Nephron (organoid): Measurements from ENCODE around the gene ARL14.

Experiments
- H3K27ac Mint-ChIP-seq, 3 experiments: 2 replicates each; pipeline ENCODE4 v1.8.0; 2020; ENCODE audit warnings: mixed read lengths in 3 of 3, mild to moderate bottlenecking in 2 of 3, moderate library complexity in 1 of 3
- H3K27me3 Mint-ChIP-seq: 2 replicates; pipeline ENCODE4 v1.8.0; 2021; ENCODE audit warnings: low read depth, mild to moderate bottlenecking, moderate library complexity, mixed read lengths
- H3K36me3 Mint-ChIP-seq: 2 replicates; pipeline ENCODE4 v1.8.0; 2020; ENCODE audit warnings: low read depth, mixed read lengths
- H3K4me1 Mint-ChIP-seq: 2 replicates; pipeline ENCODE4 v1.8.0; 2020; ENCODE audit warnings: mixed read lengths
- H3K4me3 Mint-ChIP-seq, 3 experiments: 2 replicates each; pipeline ENCODE4 v1.8.0; 2020; ENCODE audit warnings: mild to moderate bottlenecking in 3 of 3, mixed read lengths in 3 of 3, moderate library complexity in 2 of 3
- H3K9me3 Mint-ChIP-seq: 2 replicates; pipeline ENCODE4 v1.8.0; 2020; ENCODE audit warnings: mixed read lengths
- CTCF ChIP-seq, 3 experiments: fragments of 200-600 bp; sonication (generic); IDR thresholded peaks; one replicate each; pipeline ENCODE4 v1.5.0; 2021; ENCODE audit warnings: antibody characterized with exemption in 3 of 3; ENCODE audit not compliant: unreplicated experiment in 3 of 3

ARL14 gene

GRCh38 chr3:160668454-160668853, 8.5 kb upstream of the ARL14 start:
- H3K36me3 Mint-ChIP-seq = no peaks in the 10 kb centered on the region
- no peak overlapping the region for H3K4me3 Mint-ChIP-seq
- no peaks in the 10 kb centered on the region for H3K9me3 Mint-ChIP-seq
- H3K27ac Mint-ChIP-seq = no peak overlapping the region
- no peaks in the 10 kb centered on the region for H3K4me1 Mint-ChIP-seq
- no peak for TF ChIP-seq CTCF (IDR thresholded peaks at IDR 0.05; ENCODE audit: unreplicated experiment in 3 of 3)
- no peaks in the 10 kb centered on the region for H3K27me3 Mint-ChIP-seq

- no peak overlapping the region for H3K27ac Mint-ChIP-seq
- peaks cover 6% of the 10 kb centered on the region for H3K4me1 Mint-ChIP-seq
- H3K36me3 Mint-ChIP-seq = no peaks in the 10 kb centered on the region
- H3K4me3 Mint-ChIP-seq = no peak overlapping the region
- TF ChIP-seq CTCF (IDR thresholded peaks at IDR 0.05; ENCODE audit: unreplicated experiment in 3 of 3) = no peak
- no peaks in the 10 kb centered on the region for H3K9me3 Mint-ChIP-seq
- no peaks in the 10 kb centered on the region for H3K27me3 Mint-ChIP-seq
Measured at GRCh38 chr3:160671231-160671630, 5.7 kb upstream of the ARL14 start.

- peaks cover 8% of the 10 kb centered on the region for H3K4me1 Mint-ChIP-seq
- H3K27ac Mint-ChIP-seq = no peak overlapping the region
- no peaks in the 10 kb centered on the region for H3K9me3 Mint-ChIP-seq
- H3K27me3 Mint-ChIP-seq = no peaks in the 10 kb centered on the region
- no peak for TF ChIP-seq CTCF (IDR thresholded peaks at IDR 0.05; ENCODE audit: unreplicated experiment in 3 of 3)
- H3K4me3 Mint-ChIP-seq = no peak overlapping the region
- no peaks in the 10 kb centered on the region for H3K36me3 Mint-ChIP-seq
Measured at GRCh38 chr3:160671995-160672394, 5.0 kb upstream of the ARL14 start.

GRCh38 chr3:160673188-160673587, 3.8 kb upstream of the ARL14 start:
- TF ChIP-seq CTCF (IDR thresholded peaks at IDR 0.05; ENCODE audit: unreplicated experiment in 3 of 3) = no peak
- H3K36me3 Mint-ChIP-seq = no peaks in the 10 kb centered on the region
- no peaks in the 10 kb centered on the region for H3K9me3 Mint-ChIP-seq
- no peak overlapping the region for H3K4me3 Mint-ChIP-seq
- H3K4me1 Mint-ChIP-seq = peaks cover 20% of the 10 kb centered on the region
- no peak overlapping the region for H3K27ac Mint-ChIP-seq
- H3K27me3 Mint-ChIP-seq = no peaks in the 10 kb centered on the region

- no peaks in the 10 kb centered on the region for H3K9me3 Mint-ChIP-seq
- peaks cover 27% of the 10 kb centered on the region for H3K4me1 Mint-ChIP-seq
- no peak for TF ChIP-seq CTCF (IDR thresholded peaks at IDR 0.05; ENCODE audit: unreplicated experiment in 3 of 3)
- H3K36me3 Mint-ChIP-seq = no peaks in the 10 kb centered on the region
- H3K27ac Mint-ChIP-seq = no peak overlapping the region
- H3K27me3 Mint-ChIP-seq = no peaks in the 10 kb centered on the region
- H3K4me3 Mint-ChIP-seq = no peak overlapping the region
Measured at GRCh38 chr3:160675566-160676124, 1.3 kb upstream of the ARL14 start.

- H3K9me3 Mint-ChIP-seq = no peaks in the 10 kb centered on the region
- H3K4me3 Mint-ChIP-seq = peak overlapping the region in 2 of 3 experiments; percentile 27 to 48
- H3K27ac Mint-ChIP-seq = peak overlapping the region; percentile 57 to 88 (median 77)
- TF ChIP-seq CTCF (IDR thresholded peaks at IDR 0.05; ENCODE audit: unreplicated experiment in 3 of 3) = no peak
- H3K36me3 Mint-ChIP-seq = no peaks in the 10 kb centered on the region
- H3K27me3 Mint-ChIP-seq = no peaks in the 10 kb centered on the region
- peaks cover 27% of the 10 kb centered on the region for H3K4me1 Mint-ChIP-seq
Measured at GRCh38 chr3:160677459-160677881, 510 bp downstream of the ARL14 start.
